ENCODE measurements around the gene MPL. TPM values are rescaled to one million over a fixed set of nuclear protein-coding genes. Genes with fewer than 3 reads are reported as not detected.

Gene MPL
- total and polyA plus RNA-seq, 11 donors: 0.11 to 0.98 (median 0.48) TPM; not detected in 1

- 6 to 10% (median 7%) methylated on average over 31 to 72 of the region's 72 CpGs for WGBS, 4 donors
- intact Hi-C loops (cut with DNase I): loop anchor here in 2 of 10 donors (1.0 to 5.0 kb wide), 3 partner anchors 9 to 112 kb away; partner anchors contain the start of genes CDC20 (in 1 of the 2) and TIE1 (in 1 of the 2)
These were observed 11.4 kb downstream of the MPL start for GRCh38 chr1:43348809-43349593.

GRCh38 chr1:43349594-43350306 lies 12.1 kb downstream of the MPL start:
- DNase-seq: peak in 3 of 5 donors; percentile 27 to 78 (median 61)
- Histone ChIP-seq H3K4me3 (peak overlapping the region; percentile 34 to 90 (median 60)), H3K27me3 (no peaks in the 10 kb centered on the region), H3K27ac (peak overlapping the region; percentile 78 to 100 (median 96)), H3K36me3 (no peaks in the 10 kb centered on the region), H3K9me3 (no peaks in the 10 kb centered on the region), H3K4me1 (peaks cover 0 to 46% (median 20%) of the 10 kb centered on the region in 12 donors)
- TF ChIP-seq POLR2A (IDR thresholded peaks at IDR 0.05): no peak
- no peak for TF ChIP-seq CTCF (IDR thresholded peaks at IDR 0.05)
- WGBS, 4 donors: 33 to 43% (median 40%) methylated on average over 11 of the region's 11 CpGs
- intact Hi-C loops (cut with DNase I): loop anchor here in 2 of 10 donors (1.0 to 5.0 kb wide), 3 partner anchors 9 to 112 kb away; partner anchors contain the start of genes CDC20 (in 1 of the 2) and TIE1 (in 1 of the 2)
- peak; percentile 41 to 54 (median 47) for ATAC-seq

More at GRCh38 chr1:43348809-43349593, 11.4 kb downstream of the MPL start:
- ATAC-seq (peak; percentile 86 to 92 (median 89)), DNase-seq (peak; percentile 85 to 90 (median 90))
- no peaks in the 10 kb centered on the region for H3K27me3 ChIP-seq
- H3K4me1 ChIP-seq: peaks cover 0 to 54% (median 25%) of the 10 kb centered on the region in 12 donors
- no peaks in the 10 kb centered on the region for H3K9me3 ChIP-seq
- H3K36me3 ChIP-seq: no peaks in the 10 kb centered on the region
- peak overlapping the region; percentile 34 to 90 (median 60) for H3K4me3 ChIP-seq
- peak overlapping the region; percentile 78 to 100 (median 96) for H3K27ac ChIP-seq
- no peak for TF ChIP-seq CTCF (IDR thresholded peaks at IDR 0.05)
- TF ChIP-seq POLR2A (IDR thresholded peaks at IDR 0.05): peak in 1 of 2 donors; percentile 46

GRCh38 chr1:43350976-43351375 lies 13.4 kb downstream of the MPL start:
- Histone ChIP-seq H3K4me1 (peaks cover 0 to 36% (median 12%) of the 10 kb centered on the region in 12 donors), H3K9me3 (no peaks in the 10 kb centered on the region), H3K27ac (peak overlapping the region in 5 of 12 donors; percentile 10 to 98 (median 96)), H3K36me3 (no peaks in the 10 kb centered on the region), H3K4me3 (no peak overlapping the region), H3K27me3 (no peaks in the 10 kb centered on the region)
- ATAC-seq: no peak
- no peak for TF ChIP-seq CTCF (IDR thresholded peaks at IDR 0.05)
- no peak for TF ChIP-seq POLR2A (IDR thresholded peaks at IDR 0.05)
- 90 to 100% (median 97%) methylated on average over 1 of the region's 1 CpG for WGBS, 4 donors
- no peak for DNase-seq
- intact Hi-C loops (cut with DNase I): no loop called here
